Cardiac fibroblast (primary cell): ENCODE measurements around the gene TMIGD3.

Experiments used
- DNase-seq, 2 donors: peaks; one replicate each; pipeline versions ENCODE4 v3.0.0 to v3.0.0-alpha.2; 2010; ENCODE audit warnings: low read depth in 2 of 2
- H3K4me3 ChIP-seq, 2 donors: replicated peaks in 1 of 2; 1 replicate in 1 of 2; 2 replicates in 1 of 2; pipeline ENCODE4 v1.5.1; 2011; ENCODE audit warnings: low read depth in 2 of 2, low read length in 2 of 2, mild to moderate bottlenecking in 2 of 2, moderate library complexity in 1 of 2
- TF ChIP-seq, protein P1 (sequence below): IDR thresholded peaks from one replicate; pipeline ENCODE4 v1.5.1; 2011; ENCODE audit warnings: low read depth, mild to moderate bottlenecking, low read length, inconsistent platforms

The TMIGD3 gene

GRCh38 chr1:111540928-111541327 is 37.5 kb upstream of the TMIGD3 start:
- H3K4me3 ChIP-seq, result no peak overlapping the region
- TF ChIP-seq, protein P1, sequence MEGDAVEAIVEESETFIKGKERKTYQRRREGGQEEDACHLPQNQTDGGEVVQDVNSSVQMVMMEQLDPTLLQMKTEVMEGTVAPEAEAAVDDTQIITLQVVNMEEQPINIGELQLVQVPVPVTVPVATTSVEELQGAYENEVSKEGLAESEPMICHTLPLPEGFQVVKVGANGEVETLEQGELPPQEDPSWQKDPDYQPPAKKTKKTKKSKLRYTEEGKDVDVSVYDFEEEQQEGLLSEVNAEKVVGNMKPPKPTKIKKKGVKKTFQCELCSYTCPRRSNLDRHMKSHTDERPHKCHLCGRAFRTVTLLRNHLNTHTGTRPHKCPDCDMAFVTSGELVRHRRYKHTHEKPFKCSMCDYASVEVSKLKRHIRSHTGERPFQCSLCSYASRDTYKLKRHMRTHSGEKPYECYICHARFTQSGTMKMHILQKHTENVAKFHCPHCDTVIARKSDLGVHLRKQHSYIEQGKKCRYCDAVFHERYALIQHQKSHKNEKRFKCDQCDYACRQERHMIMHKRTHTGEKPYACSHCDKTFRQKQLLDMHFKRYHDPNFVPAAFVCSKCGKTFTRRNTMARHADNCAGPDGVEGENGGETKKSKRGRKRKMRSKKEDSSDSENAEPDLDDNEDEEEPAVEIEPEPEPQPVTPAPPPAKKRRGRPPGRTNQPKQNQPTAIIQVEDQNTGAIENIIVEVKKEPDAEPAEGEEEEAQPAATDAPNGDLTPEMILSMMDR, result no peak

DNA sequence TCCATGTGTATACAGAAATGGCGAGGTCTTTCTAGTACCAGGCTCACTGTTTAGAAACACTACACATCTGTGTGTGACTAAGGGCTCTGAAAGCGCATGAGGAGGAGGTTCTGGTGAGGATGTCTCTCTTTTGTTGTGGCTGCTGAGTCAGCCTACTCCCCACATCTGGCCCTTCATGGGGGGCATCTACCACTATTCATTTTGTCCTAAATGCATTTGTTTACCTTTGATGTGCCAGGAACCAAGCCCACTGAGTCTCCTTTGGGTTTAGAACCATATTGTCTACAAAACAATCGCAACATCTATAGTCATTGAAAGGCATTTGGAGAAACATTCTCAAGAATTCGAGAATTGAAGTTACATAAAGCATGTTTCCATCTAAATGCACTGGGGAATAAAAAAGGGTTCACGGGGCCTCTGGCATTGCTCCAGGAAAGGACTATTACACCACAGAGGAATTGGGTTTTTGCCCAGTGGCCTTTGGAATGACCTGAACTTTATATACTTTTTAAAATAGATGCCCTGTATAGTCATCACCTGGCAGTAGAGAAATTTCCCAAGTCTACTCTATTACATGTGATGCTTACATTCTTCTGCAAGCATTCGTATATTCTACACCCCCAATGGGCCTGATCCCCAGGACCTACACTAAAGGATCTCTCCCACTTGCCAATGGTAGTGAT is 35.1 kb upstream of the TMIGD3 start:
- TF ChIP-seq, protein P1, result no peak
- peak; percentile 77 to 98 for DNase-seq
- H3K4me3 ChIP-seq, result no peak overlapping the region

More at GRCh38 chr1:111540928-111541327, 37.5 kb upstream of the TMIGD3 start:
- DNase-seq, result no peak

DNA sequence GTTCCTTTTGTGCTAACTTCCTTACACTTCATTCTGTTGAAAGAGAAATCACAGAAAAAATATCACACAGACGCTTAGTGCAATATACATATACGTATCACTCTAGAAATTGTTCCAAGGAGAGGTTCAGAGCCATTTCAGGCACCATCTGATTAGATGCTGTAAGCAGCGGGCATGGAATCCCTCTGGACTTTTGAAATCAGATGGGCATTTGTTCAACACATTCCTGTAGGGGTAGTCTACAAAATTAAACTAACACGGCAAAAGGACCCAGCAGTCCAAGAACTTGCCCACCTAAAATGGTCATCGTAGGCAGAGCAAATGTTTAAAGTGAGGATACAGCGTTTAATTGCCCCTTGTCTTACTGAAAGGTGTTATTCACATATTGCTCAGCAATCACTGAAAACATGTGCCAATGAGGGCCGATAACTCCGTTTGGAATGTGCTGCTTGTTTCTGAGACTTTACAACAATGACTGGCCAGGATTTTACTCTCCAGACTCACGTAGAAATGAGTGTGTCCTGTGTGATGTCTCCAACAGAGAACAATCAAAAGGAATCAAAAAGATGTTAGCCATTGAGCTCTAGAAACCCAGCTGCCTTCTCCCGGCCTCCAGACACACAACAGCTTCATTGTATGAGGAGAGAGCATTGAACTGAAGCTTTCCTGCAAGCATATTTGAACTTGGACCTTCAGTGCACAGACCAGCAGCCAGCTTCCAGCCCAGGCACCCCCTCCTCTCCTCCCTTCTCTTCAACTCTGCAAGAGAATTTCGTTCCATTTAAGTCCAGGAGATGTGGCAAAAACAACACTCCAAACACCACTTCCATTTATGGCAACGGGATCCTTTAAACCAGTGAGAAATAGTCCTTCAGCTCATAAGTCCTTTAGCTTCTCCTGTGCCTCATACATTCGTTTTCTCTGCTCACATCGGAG is 32.1 kb upstream of the TMIGD3 start:
- H3K4me3 ChIP-seq, result no peak overlapping the region
- TF ChIP-seq, protein P1, result no peak
- peak; percentile 12 to 39 for DNase-seq

DNA sequence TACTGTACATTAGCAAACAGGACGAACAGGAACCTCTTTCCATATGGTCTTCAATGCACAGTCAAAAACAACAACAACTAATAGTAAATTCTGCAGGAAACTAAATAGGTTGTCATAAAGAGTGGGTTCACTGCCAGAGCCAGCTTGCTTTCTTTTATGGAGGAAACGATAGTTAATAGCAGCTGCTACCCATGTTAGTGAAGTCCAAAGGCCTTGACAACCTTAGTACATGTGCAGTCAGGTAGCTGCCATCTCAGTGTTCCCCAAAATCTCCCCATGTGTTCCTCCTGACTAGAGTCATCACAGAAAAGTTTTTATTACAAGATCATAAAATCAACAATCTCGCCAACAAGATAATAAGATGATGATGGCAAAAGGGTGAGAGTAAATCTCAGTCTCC is 16.6 kb upstream of the TMIGD3 start:
- TF ChIP-seq, protein P1, result no peak

GRCh38 chr1:111517469-111518225 is 14.2 kb upstream of the TMIGD3 start:
- no peak overlapping the region for H3K4me3 ChIP-seq
- no peak for DNase-seq
- TF ChIP-seq, protein P1, result no peak

More for the DNA sequence above, 16.6 kb upstream of the TMIGD3 start:
- DNase-seq, result no peak
- no peak overlapping the region for H3K4me3 ChIP-seq

- DNase-seq, result peak; percentile 77 to 82
- TF ChIP-seq, protein P1, result peak; percentile 33
- H3K4me3 ChIP-seq, result peak overlapping the region; percentile 26 to 42
Observed at GRCh38 chr1:111516005-111516535, 12.6 kb upstream of the TMIGD3 start.
